GM21737 (cell line): ENCODE results near the gene BICD1.
"Not testable (repeated sequence)": the region's sequence is repeated elsewhere in the genome, so short reads cannot be mapped to it uniquely, and the experiment has no call there.

Source experiments
- ATAC-seq: cut with Tn5 transposase; IDR thresholded peaks from one replicate; pipeline ENCODE4 v1.9.1; 2021; ENCODE audit warnings: mild to moderate bottlenecking, moderate library complexity; ENCODE audit not compliant: unreplicated experiment

Gene BICD1

GRCh38 chr12:32106517-32107358 lies at the start of gene BICD1:
BICD1 (plus strand) TSS chr12:32106847; CDS start chr12:32107332, 485 bp downstream.
- peak; percentile 84 for ATAC-seq

- ATAC-seq: no peak
These were observed 45.6 kb upstream of the BICD1 start for GRCh38 chr12:32061033-32061432.

- no peak for ATAC-seq
These were observed 43.8 kb upstream of the BICD1 start for GRCh38 chr12:32062881-32063280.

GRCh38 chr12:32063796-32064195 lies 42.9 kb upstream of the BICD1 start:
- no peak for ATAC-seq

GRCh38 chr12:32066206-32066605 lies 40.4 kb upstream of the BICD1 start:
- no peak for ATAC-seq

- no peak for ATAC-seq
These were observed 37.6 kb upstream of the BICD1 start for GRCh38 chr12:32069071-32069470.

- no peak for ATAC-seq
These were observed 36.9 kb upstream of the BICD1 start for GRCh38 chr12:32069731-32070130.

GRCh38 chr12:32070370-32070769 lies 36.3 kb upstream of the BICD1 start:
- ATAC-seq: no peak

GRCh38 chr12:32072102-32072501 lies 34.5 kb upstream of the BICD1 start:
- ATAC-seq: no peak

GRCh38 chr12:32074432-32074831 lies 32.2 kb upstream of the BICD1 start:
- ATAC-seq: no peak

GRCh38 chr12:32076941-32077340 lies 29.7 kb upstream of the BICD1 start:
- ATAC-seq: no peak

- ATAC-seq: no peak
These were observed 26.2 kb upstream of the BICD1 start for GRCh38 chr12:32080435-32080834.

- ATAC-seq: no peak
These were observed 23.2 kb upstream of the BICD1 start for GRCh38 chr12:32083489-32083888.

GRCh38 chr12:32084017-32084688 lies 22.5 kb upstream of the BICD1 start:
- ATAC-seq: no peak

GRCh38 chr12:32084753-32085152 lies 21.9 kb upstream of the BICD1 start:
- no peak for ATAC-seq

GRCh38 chr12:32087306-32087705 lies 19.3 kb upstream of the BICD1 start:
- no peak for ATAC-seq

GRCh38 chr12:32089156-32089555 lies 17.5 kb upstream of the BICD1 start:
- no peak for ATAC-seq

- ATAC-seq: no peak
These were observed 17.1 kb upstream of the BICD1 start for GRCh38 chr12:32089586-32089985.

- ATAC-seq: no peak
These were observed 15.0 kb upstream of the BICD1 start for GRCh38 chr12:32091696-32092095.

GRCh38 chr12:32098112-32098511 lies 8.5 kb upstream of the BICD1 start:
- no peak for ATAC-seq

GRCh38 chr12:32099275-32099674 lies 7.4 kb upstream of the BICD1 start:
- ATAC-seq: not testable (repeated sequence)

GRCh38 chr12:32100361-32100760 lies 6.3 kb upstream of the BICD1 start:
- no peak for ATAC-seq
